HCT116 (cell line): ENCODE results near the gene GSTA2. TPM values are rescaled to one million over a fixed set of nuclear protein-coding genes. Genes with fewer than 3 reads are reported as not detected.
"Not testable (repeated sequence)": the region's sequence is repeated elsewhere in the genome, so short reads cannot be mapped to it uniquely, and the experiment has no call there.

Experiments
- ATAC-seq: fragments of 200-7000 bp; cut with Tn5 transposase; 2 replicates; pipeline ENCODE4 v1.9.1; 2020; ENCODE audit warnings: mild to moderate bottlenecking, moderate library complexity
- BruUV-seq: library from RNA; stranded (reverse); fragments of 400-500 nt; replicated peaks from 2 replicates; lab custom pipeline; 2021; lab: Mats Ljungman, UMichigan
- CTCF ChIA-PET: fragments of 300-600 bp; sonication (Branson Sonifier 250); formaldehyde crosslinking; loops from one replicate; lab custom pipeline; 2021; ENCODE audit warnings: antibody characterized with exemption; lab: Charles Lee
- POLR2A ChIA-PET: fragments of 300-600, 350-600 bp; sonication (Branson Sonifier 250); formaldehyde crosslinking; loops from one replicate; lab custom pipeline; 2021; ENCODE audit warnings: antibody characterized with exemption; lab: Charles Lee
- RAD21 ChIA-PET, 2 experiments: fragments of 300-600 bp; sonication (Branson Sonifier 250); formaldehyde crosslinking; loops; one replicate each; lab custom pipeline; 2023; ENCODE audit warnings: low total read pairs in 2 of 2; ENCODE audit not compliant: uncharacterized antibody in 2 of 2, unreplicated experiment in 2 of 2, low non-redundant PET in 1 of 2; lab: Charles Lee
- DNase-seq: peaks from one replicate; pipeline ENCODE4 v3.0.0-alpha.2; 2010; ENCODE audit warnings: low read depth, low spot score
- H2AFZ ChIP-seq: fragments of 200-600 bp; shearing (Covaris generic), sonication (generic); 2 replicates; pipeline ENCODE4 v1.6.1; 2017; ENCODE audit warnings: low read depth, mixed run types, mixed read lengths, antibody characterized with exemption, low read length; ENCODE audit not compliant: poor library complexity, severe bottlenecking
- H3K27ac ChIP-seq: 2 replicates; pipeline ENCODE4 v1.5.1; 2012; ENCODE audit warnings: low read depth, low read length
- H3K27me3 ChIP-seq: fragments of 200-600 bp; sonication (generic); 2 replicates; pipeline ENCODE4 v1.6.1; 2016; ENCODE audit warnings: mixed run types, low read length, mixed read lengths; ENCODE audit not compliant: insufficient read depth
- H3K36me3 ChIP-seq, 2 experiments: fragments of 200-500 bp in 1 of 2; fragments of 200-600 bp in 1 of 2; sonication (Bioruptor generic) in 1 of 2; sonication (generic) in 1 of 2; 2 replicates each; pipeline versions ENCODE4 v1.5.1 to v1.6.1; 2014 to 2016; ENCODE audit warnings: low read length in 2 of 2, inconsistent platforms in 1 of 2, mixed read lengths in 1 of 2, mixed run types in 1 of 2; ENCODE audit not compliant: insufficient read depth in 2 of 2, control insufficient read depth in 1 of 2
- H3K4me1 ChIP-seq, 2 experiments: fragments of 200-600 bp in 1 of 2; sonication (generic) in 1 of 2; 2 replicates each; pipeline versions ENCODE4 v1.5.1 to v1.6.1; 2012 to 2017; ENCODE audit warnings: low read length in 2 of 2, inconsistent platforms in 1 of 2, mild to moderate bottlenecking in 1 of 2, mixed read lengths in 1 of 2, mixed run types in 1 of 2, moderate library complexity in 1 of 2; ENCODE audit not compliant: insufficient read depth in 2 of 2, control insufficient read depth in 1 of 2
- H3K4me2 ChIP-seq: fragments of 200-600 bp; sonication (generic); 2 replicates; pipeline ENCODE4 v1.6.1; 2017; ENCODE audit warnings: mixed run types, low read length, mixed read lengths
- H3K4me3 ChIP-seq, 2 experiments: fragments of 200-600 bp in 1 of 2; sonication (generic) in 1 of 2; replicated peaks in 1 of 2; 2 replicates each; pipeline ENCODE4 v1.5.1; 2011 to 2016; ENCODE audit warnings: low read length in 2 of 2, control low read depth in 1 of 2, low read depth in 1 of 2, mild to moderate bottlenecking in 1 of 2, mixed read lengths in 1 of 2, mixed run types in 1 of 2
- H3K79me2 ChIP-seq: fragments of 200-600 bp; sonication (generic); 2 replicates; pipeline ENCODE4 v1.6.1; 2017; ENCODE audit warnings: mild to moderate bottlenecking, mixed run types, low read length, moderate library complexity, mixed read lengths; ENCODE audit not compliant: insufficient read depth
- H3K9ac ChIP-seq: fragments of 200-600 bp; sonication (generic); 2 replicates; pipeline ENCODE4 v1.6.1; 2016; ENCODE audit warnings: low read length, mixed read lengths
- H3K9me2 ChIP-seq: fragments of 200-600 bp; sonication (generic), shearing (Covaris generic); 2 replicates; pipeline ENCODE4 v1.6.1; 2017; ENCODE audit warnings: mixed run types, mild to moderate bottlenecking, moderate library complexity; ENCODE audit not compliant: insufficient read depth
- H3K9me3 ChIP-seq, 2 experiments: fragments of 200-500 bp in 1 of 2; fragments of 200-600 bp in 1 of 2; sonication (Bioruptor generic) in 1 of 2; sonication (generic) in 1 of 2; 2 replicates each; pipeline ENCODE4 v1.6.1; 2014 to 2017; ENCODE audit warnings: low read length in 2 of 2, mixed read lengths in 2 of 2, inconsistent platforms in 1 of 2, low read depth in 1 of 2, mild to moderate bottlenecking in 1 of 2, mixed run types in 1 of 2, moderate library complexity in 1 of 2; ENCODE audit not compliant: control insufficient read depth in 1 of 2, insufficient read depth in 1 of 2
- H4K20me1 ChIP-seq: fragments of 200-600 bp; sonication (generic), shearing (Covaris generic); 2 replicates; pipeline ENCODE4 v1.6.1; 2017; ENCODE audit warnings: mixed run types, mild to moderate bottlenecking, moderate library complexity; ENCODE audit not compliant: insufficient read depth
- CBX3 ChIP-seq: IDR thresholded peaks from 2 replicates; pipeline ENCODE4 v1.6.1; 2012; ENCODE audit warnings: low read depth
- EGR1 ChIP-seq: IDR thresholded peaks from 2 replicates; pipeline ENCODE4 v1.6.1; 2012; ENCODE audit warnings: low read depth
- EZH2 ChIP-seq: fragments of 200-600 bp; sonication (generic); IDR thresholded peaks from 2 replicates; pipeline ENCODE4 v1.6.1; 2017; ENCODE audit warnings: antibody characterized with exemption, mixed run types
- EZH2phosphoT487 ChIP-seq: fragments of 200-600 bp; IDR thresholded peaks from 2 replicates; pipeline ENCODE4 v1.6.1; 2018; ENCODE audit warnings: antibody characterized with exemption, borderline replicate concordance
- FOSL1 ChIP-seq: IDR thresholded peaks from 2 replicates; pipeline ENCODE4 v1.6.1; 2012; ENCODE audit warnings: low read depth
- JUND ChIP-seq: IDR thresholded peaks from 2 replicates; pipeline ENCODE4 v1.6.1; 2012
- RAD21 ChIP-seq: IDR thresholded peaks from 2 replicates; pipeline ENCODE4 v1.6.1; 2012; ENCODE audit warnings: low read depth, mild to moderate bottlenecking
- SIN3A ChIP-seq: IDR thresholded peaks from 2 replicates; pipeline ENCODE4 v1.6.1; 2012; ENCODE audit warnings: low read depth
- YY1 ChIP-seq: IDR thresholded peaks from 2 replicates; pipeline ENCODE4 v1.6.1; 2011; ENCODE audit warnings: low read length, low read depth, moderate library complexity, mild to moderate bottlenecking; ENCODE audit not compliant: insufficient replicate concordance; ENCODE audit errors: extremely low read depth
- ZFX ChIP-seq: fragments of 450-650 bp; IDR thresholded peaks from 2 replicates; pipeline ENCODE4 v1.6.1; 2017
- intact Hi-C: fragments of 100-400 bp; cut with micrococcal nuclease; formaldehyde crosslinking; loops from 2 replicates; pipeline ENCODE4 v1.10.0; 2022
- total RNA-seq: library from RNA; stranded (reverse); gene quantifications from one replicate; pipeline ENCODE4 v1.2.1, GENCODE V29; 2021; ENCODE audit not compliant: unreplicated experiment
- TF ChIP-seq, protein P1 (sequence below): IDR thresholded peaks from 2 replicates; pipeline ENCODE4 v1.6.1; 2012; ENCODE audit warnings: low read depth
- TF ChIP-seq, protein P2 (sequence below): IDR thresholded peaks from 2 replicates; pipeline ENCODE4 v1.6.1; 2011; ENCODE audit warnings: mild to moderate bottlenecking, low read length, moderate library complexity; ENCODE audit not compliant: insufficient replicate concordance; ENCODE audit errors: extremely low read depth
- TF ChIP-seq, protein P3 (sequence below): IDR thresholded peaks from 2 replicates; pipeline ENCODE4 v1.6.1; 2012
- TF ChIP-seq, protein P4 (sequence below): IDR thresholded peaks from 2 replicates; pipeline ENCODE4 v1.6.1; 2012

Gene GSTA2
- total RNA-seq, 1 experiment from 2014 or later: not detected

DNA sequence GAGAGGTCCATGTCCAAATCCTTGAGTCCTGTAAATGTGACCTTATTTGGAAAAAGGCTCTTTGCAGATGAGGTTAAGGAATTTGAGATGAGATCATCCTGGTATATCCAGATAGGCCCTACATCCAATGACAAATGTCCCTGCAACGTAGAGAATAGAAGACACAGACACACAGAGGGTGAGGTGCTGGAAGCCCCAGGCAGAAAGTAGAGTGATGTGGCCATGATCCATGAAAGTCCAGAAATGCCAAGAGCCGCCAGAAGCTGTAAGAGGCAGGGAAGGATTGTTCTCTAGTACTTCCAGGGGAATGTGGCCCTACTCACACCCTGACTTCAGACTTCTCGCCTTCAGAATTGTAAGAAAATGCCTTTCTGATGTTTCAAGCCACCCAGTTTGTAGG lies 16.0 kb downstream of the GSTA2 start:
- DNase-seq, intact Hi-C loops, H3K4me2 ChIP-seq, BruUV-seq, H2AFZ ChIP-seq, POLR2A ChIA-PET, H3K9me2 ChIP-seq, H3K9ac ChIP-seq, CTCF ChIA-PET, H3K79me2 ChIP-seq, H4K20me1 ChIP-seq, H3K4me3 ChIP-seq, H3K9me3 ChIP-seq, H3K27me3 ChIP-seq, H3K36me3 ChIP-seq, H3K4me1 ChIP-seq, ATAC-seq, H3K27ac ChIP-seq, RAD21 ChIA-PET: not testable (repeated sequence)

DNA sequence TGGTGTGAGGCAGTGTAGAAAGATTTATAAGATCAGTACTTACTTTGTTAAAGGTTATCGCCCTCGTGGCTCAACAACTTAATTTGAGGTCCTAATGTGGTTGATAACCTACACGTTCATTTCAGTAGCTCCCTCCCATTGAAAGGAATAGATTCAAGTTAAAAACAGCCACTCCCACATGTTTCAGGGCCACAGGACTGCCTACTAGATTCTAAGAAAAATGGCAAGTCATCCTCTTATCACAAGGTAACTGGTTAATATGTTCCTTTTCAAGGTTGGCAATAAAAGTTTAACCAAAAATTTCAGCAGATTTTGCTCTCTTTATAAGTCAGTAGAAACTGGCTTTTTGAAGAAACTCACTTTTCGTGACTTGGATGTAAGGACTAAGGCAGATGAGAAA lies 17.1 kb downstream of the GSTA2 start:
- H3K27ac ChIP-seq: no peak overlapping the region
- H3K9me2 ChIP-seq: no peaks in the 10 kb centered on the region
- no peak overlapping the region for H2AFZ ChIP-seq
- H3K4me3 ChIP-seq: no peak overlapping the region
- ATAC-seq: no peak
- ChIA-PET RAD21 (no interaction called here), POLR2A (no interaction called here)
- no peaks in the 10 kb centered on the region for H3K4me1 ChIP-seq
- H3K4me2 ChIP-seq: no peak overlapping the region
- no peaks in the 10 kb centered on the region for H4K20me1 ChIP-seq
- no peak overlapping the region for H3K9ac ChIP-seq
- no peaks in the 10 kb centered on the region for H3K79me2 ChIP-seq
- BruUV-seq: no TSS peak
- TF ChIP-seq YY1: no peak
- no peak for TF ChIP-seq RAD21
- TF ChIP-seq, protein P1, sequence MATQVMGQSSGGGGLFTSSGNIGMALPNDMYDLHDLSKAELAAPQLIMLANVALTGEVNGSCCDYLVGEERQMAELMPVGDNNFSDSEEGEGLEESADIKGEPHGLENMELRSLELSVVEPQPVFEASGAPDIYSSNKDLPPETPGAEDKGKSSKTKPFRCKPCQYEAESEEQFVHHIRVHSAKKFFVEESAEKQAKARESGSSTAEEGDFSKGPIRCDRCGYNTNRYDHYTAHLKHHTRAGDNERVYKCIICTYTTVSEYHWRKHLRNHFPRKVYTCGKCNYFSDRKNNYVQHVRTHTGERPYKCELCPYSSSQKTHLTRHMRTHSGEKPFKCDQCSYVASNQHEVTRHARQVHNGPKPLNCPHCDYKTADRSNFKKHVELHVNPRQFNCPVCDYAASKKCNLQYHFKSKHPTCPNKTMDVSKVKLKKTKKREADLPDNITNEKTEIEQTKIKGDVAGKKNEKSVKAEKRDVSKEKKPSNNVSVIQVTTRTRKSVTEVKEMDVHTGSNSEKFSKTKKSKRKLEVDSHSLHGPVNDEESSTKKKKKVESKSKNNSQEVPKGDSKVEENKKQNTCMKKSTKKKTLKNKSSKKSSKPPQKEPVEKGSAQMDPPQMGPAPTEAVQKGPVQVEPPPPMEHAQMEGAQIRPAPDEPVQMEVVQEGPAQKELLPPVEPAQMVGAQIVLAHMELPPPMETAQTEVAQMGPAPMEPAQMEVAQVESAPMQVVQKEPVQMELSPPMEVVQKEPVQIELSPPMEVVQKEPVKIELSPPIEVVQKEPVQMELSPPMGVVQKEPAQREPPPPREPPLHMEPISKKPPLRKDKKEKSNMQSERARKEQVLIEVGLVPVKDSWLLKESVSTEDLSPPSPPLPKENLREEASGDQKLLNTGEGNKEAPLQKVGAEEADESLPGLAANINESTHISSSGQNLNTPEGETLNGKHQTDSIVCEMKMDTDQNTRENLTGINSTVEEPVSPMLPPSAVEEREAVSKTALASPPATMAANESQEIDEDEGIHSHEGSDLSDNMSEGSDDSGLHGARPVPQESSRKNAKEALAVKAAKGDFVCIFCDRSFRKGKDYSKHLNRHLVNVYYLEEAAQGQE: no peak
- no peak for TF ChIP-seq EZH2
- TF ChIP-seq SIN3A: no peak
- TF ChIP-seq, protein P2, sequence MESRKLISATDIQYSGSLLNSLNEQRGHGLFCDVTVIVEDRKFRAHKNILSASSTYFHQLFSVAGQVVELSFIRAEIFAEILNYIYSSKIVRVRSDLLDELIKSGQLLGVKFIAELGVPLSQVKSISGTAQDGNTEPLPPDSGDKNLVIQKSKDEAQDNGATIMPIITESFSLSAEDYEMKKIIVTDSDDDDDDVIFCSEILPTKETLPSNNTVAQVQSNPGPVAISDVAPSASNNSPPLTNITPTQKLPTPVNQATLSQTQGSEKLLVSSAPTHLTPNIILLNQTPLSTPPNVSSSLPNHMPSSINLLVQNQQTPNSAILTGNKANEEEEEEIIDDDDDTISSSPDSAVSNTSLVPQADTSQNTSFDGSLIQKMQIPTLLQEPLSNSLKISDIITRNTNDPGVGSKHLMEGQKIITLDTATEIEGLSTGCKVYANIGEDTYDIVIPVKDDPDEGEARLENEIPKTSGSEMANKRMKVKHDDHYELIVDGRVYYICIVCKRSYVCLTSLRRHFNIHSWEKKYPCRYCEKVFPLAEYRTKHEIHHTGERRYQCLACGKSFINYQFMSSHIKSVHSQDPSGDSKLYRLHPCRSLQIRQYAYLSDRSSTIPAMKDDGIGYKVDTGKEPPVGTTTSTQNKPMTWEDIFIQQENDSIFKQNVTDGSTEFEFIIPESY: no peak
- TF ChIP-seq FOSL1: no peak
- TF ChIP-seq EGR1: no peak
- TF ChIP-seq EZH2phosphoT487: no peak
- TF ChIP-seq ZFX: no peak
- TF ChIP-seq JUND: no peak
- TF ChIP-seq, protein P3, sequence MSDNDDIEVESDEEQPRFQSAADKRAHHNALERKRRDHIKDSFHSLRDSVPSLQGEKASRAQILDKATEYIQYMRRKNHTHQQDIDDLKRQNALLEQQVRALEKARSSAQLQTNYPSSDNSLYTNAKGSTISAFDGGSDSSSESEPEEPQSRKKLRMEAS: no peak
- TF ChIP-seq, protein P4, sequence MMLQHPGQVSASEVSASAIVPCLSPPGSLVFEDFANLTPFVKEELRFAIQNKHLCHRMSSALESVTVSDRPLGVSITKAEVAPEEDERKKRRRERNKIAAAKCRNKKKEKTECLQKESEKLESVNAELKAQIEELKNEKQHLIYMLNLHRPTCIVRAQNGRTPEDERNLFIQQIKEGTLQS: no peak
- no peak for TF ChIP-seq CBX3
- TF ChIP-seq, all 23 proteins: peak for 0
- Histone ChIP-seq H3K36me3 (no peaks in the 10 kb centered on the region), H3K27me3 (no peaks in the 10 kb centered on the region), H3K9me3 (no peaks in the 10 kb centered on the region)
- DNase-seq: no peak
- CTCF ChIA-PET: no interaction called here
- intact Hi-C loops: no loop called here
